ENCODE results near the gene ZNF507.
"Not testable (repeated sequence)": the region's sequence is repeated elsewhere in the genome, so short reads cannot be mapped to it uniquely, and the experiment has no call there.

ZNF507 gene

GRCh38 chr19:32416749-32417456, 71.5 kb downstream of the ZNF507 start:
- H3K27me3 ChIP-seq (ENCODE audit: insufficient read depth, low read length), result no peaks in the 10 kb centered on the region
- H2AFZ ChIP-seq (ENCODE audit: low read depth, low read length), result no peak overlapping the region
- H3K9me3 ChIP-seq (ENCODE audit: low read length), result peaks cover 2% of the 10 kb centered on the region
- no peaks in the 10 kb centered on the region for H3K4me1 ChIP-seq (ENCODE audit: insufficient read depth, low read length)
- H3K4me3 ChIP-seq (ENCODE audit: low read length), result no peak overlapping the region
- H3K36me3 ChIP-seq (ENCODE audit: insufficient read depth, low read length), result peaks cover 59% of the 10 kb centered on the region

GRCh38 chr19:32418155-32418554, 72.7 kb downstream of the ZNF507 start:
- peaks cover 51% of the 10 kb centered on the region for H3K36me3 ChIP-seq (ENCODE audit: insufficient read depth, low read length)
- peaks cover 2% of the 10 kb centered on the region for H3K9me3 ChIP-seq (ENCODE audit: low read length)
- H3K4me3 ChIP-seq (ENCODE audit: low read length), result no peak overlapping the region

GRCh38 chr19:32421589-32422361, 76.4 kb downstream of the ZNF507 start:
- no peak overlapping the region for H2AFZ ChIP-seq (ENCODE audit: low read depth, low read length)
- no peak overlapping the region for H3K4me3 ChIP-seq (ENCODE audit: low read length)
- H3K27me3 ChIP-seq (ENCODE audit: insufficient read depth, low read length), result no peaks in the 10 kb centered on the region
- peaks cover 36% of the 10 kb centered on the region for H3K36me3 ChIP-seq (ENCODE audit: insufficient read depth, low read length)
- no peaks in the 10 kb centered on the region for H3K4me1 ChIP-seq (ENCODE audit: insufficient read depth, low read length)
- H3K9me3 ChIP-seq (ENCODE audit: low read length), result no peaks in the 10 kb centered on the region

More at GRCh38 chr19:32418155-32418554, 72.7 kb downstream of the ZNF507 start:
- H2AFZ ChIP-seq (ENCODE audit: low read depth, low read length), result no peak overlapping the region
- no peaks in the 10 kb centered on the region for H3K27me3 ChIP-seq (ENCODE audit: insufficient read depth, low read length)
- H3K4me1 ChIP-seq (ENCODE audit: insufficient read depth, low read length), result no peaks in the 10 kb centered on the region

GRCh38 chr19:32422435-32422834, 77.0 kb downstream of the ZNF507 start:
- Histone ChIP-seq H3K4me1 (ENCODE audit: insufficient read depth, low read length) (no peaks in the 10 kb centered on the region), H3K4me3 (ENCODE audit: low read length) (no peak overlapping the region), H3K27me3 (ENCODE audit: insufficient read depth, low read length) (no peaks in the 10 kb centered on the region), H2AFZ (ENCODE audit: low read depth, low read length) (no peak overlapping the region), H3K36me3 (ENCODE audit: insufficient read depth, low read length) (peaks cover 34% of the 10 kb centered on the region), H3K9me3 (ENCODE audit: low read length) (no peaks in the 10 kb centered on the region)

- not testable (repeated sequence) for H3K4me1 ChIP-seq (ENCODE audit: insufficient read depth, low read length); H3K27me3 ChIP-seq (ENCODE audit: insufficient read depth, low read length); H3K9me3 ChIP-seq (ENCODE audit: low read length); H3K4me3 ChIP-seq (ENCODE audit: low read length); H2AFZ ChIP-seq (ENCODE audit: low read depth, low read length)
- H3K36me3 ChIP-seq (ENCODE audit: insufficient read depth, low read length), result peaks cover 34% of the 10 kb centered on the region
Observed at GRCh38 chr19:32423944-32424343, 78.5 kb downstream of the ZNF507 start.

GRCh38 chr19:32427536-32427935, 82.1 kb downstream of the ZNF507 start:
- Histone ChIP-seq H3K27me3 (ENCODE audit: insufficient read depth, low read length) (no peaks in the 10 kb centered on the region), H2AFZ (ENCODE audit: low read depth, low read length) (no peak overlapping the region), H3K36me3 (ENCODE audit: insufficient read depth, low read length) (peaks cover 19% of the 10 kb centered on the region), H3K9me3 (ENCODE audit: low read length) (no peaks in the 10 kb centered on the region), H3K4me3 (ENCODE audit: low read length) (no peak overlapping the region), H3K4me1 (ENCODE audit: insufficient read depth, low read length) (no peaks in the 10 kb centered on the region)

GRCh38 chr19:32436692-32437091, 91.3 kb downstream of the ZNF507 start:
- no peak overlapping the region for H2AFZ ChIP-seq (ENCODE audit: low read depth, low read length)
- no peaks in the 10 kb centered on the region for H3K4me1 ChIP-seq (ENCODE audit: insufficient read depth, low read length)
- H3K36me3 ChIP-seq (ENCODE audit: insufficient read depth, low read length), result peaks cover 61% of the 10 kb centered on the region
- H3K9me3 ChIP-seq (ENCODE audit: low read length), result no peaks in the 10 kb centered on the region
- H3K27me3 ChIP-seq (ENCODE audit: insufficient read depth, low read length), result no peaks in the 10 kb centered on the region
- no peak overlapping the region for H3K4me3 ChIP-seq (ENCODE audit: low read length)

GRCh38 chr19:32437096-32437495, 91.7 kb downstream of the ZNF507 start:
- Histone ChIP-seq H3K36me3 (ENCODE audit: insufficient read depth, low read length) (peaks cover 64% of the 10 kb centered on the region), H2AFZ (ENCODE audit: low read depth, low read length) (no peak overlapping the region), H3K9me3 (ENCODE audit: low read length) (no peaks in the 10 kb centered on the region), H3K27me3 (ENCODE audit: insufficient read depth, low read length) (no peaks in the 10 kb centered on the region), H3K4me1 (ENCODE audit: insufficient read depth, low read length) (no peaks in the 10 kb centered on the region), H3K4me3 (ENCODE audit: low read length) (no peak overlapping the region)

Measured in neuron (in vitro differentiated cells).